ENCODE data around the gene CASTOR2.
"Not testable (repeated sequence)": the region's sequence is repeated elsewhere in the genome, so short reads cannot be mapped to it uniquely, and the experiment has no call there.

CASTOR2 gene

GRCh38 chr7:74975959-74976358, 11.5 kb downstream of the CASTOR2 start:
- H2AK5ac ChIP-seq (ENCODE audit: low read depth, low read length); H3K4me2 ChIP-seq (ENCODE audit: insufficient read depth, low read length, poor library complexity, severe bottlenecking); H4K8ac ChIP-seq (ENCODE audit: low read depth, low read length); H2BK12ac ChIP-seq (ENCODE audit: low read length); H3K14ac ChIP-seq (ENCODE audit: low read length); H3K4ac ChIP-seq (ENCODE audit: low read length); H3K4me3 ChIP-seq (ENCODE audit: low read length in 2 of 2); DNase-seq (ENCODE audit: low spot score); H2BK120ac ChIP-seq (ENCODE audit: low read depth, low read length); H2BK15ac ChIP-seq (ENCODE audit: low read length); H3K36me3 ChIP-seq (replicated peaks in 1 of 2; ENCODE audit: control insufficient read depth in 2 of 2, insufficient read depth in 2 of 2, low read length in 2 of 2); H3K27me3 ChIP-seq (ENCODE audit: control insufficient read depth in 3 of 3, insufficient read depth in 3 of 3, low read depth in 1 of 3, low read length in 3 of 3); H4K91ac ChIP-seq (ENCODE audit: low read depth, low read length, poor library complexity); H3K27ac ChIP-seq (replicated peaks; ENCODE audit: low read length); H3K23ac ChIP-seq (ENCODE audit: low read depth, low read length, poor library complexity); H2BK5ac ChIP-seq (ENCODE audit: low read length); H3K9me3 ChIP-seq (replicated peaks in 1 of 2; ENCODE audit: control insufficient read depth in 2 of 2, insufficient read depth in 1 of 2, low read depth in 1 of 2, low read length in 2 of 2); H3K18ac ChIP-seq (ENCODE audit: low read length); H3K4me1 ChIP-seq (ENCODE audit: control insufficient read depth in 2 of 2, insufficient read depth in 1 of 2, low read depth in 1 of 2, low read length in 2 of 2); H3K79me1 ChIP-seq (ENCODE audit: low read depth, low read length); H3K9ac ChIP-seq (ENCODE audit: low read depth, low read length, poor library complexity); H2AFZ ChIP-seq (ENCODE audit: low read length): not testable (repeated sequence)
- WGBS, 2 donors (ENCODE audit: extremely low coverage in 2 of 2, insufficient read length in 2 of 2, insufficient replicate concordance in 1 of 2) = no CpG with 5 or more reads among the region's 7 CpGs

- H2BK5ac ChIP-seq (ENCODE audit: low read length); H3K4me1 ChIP-seq (ENCODE audit: control insufficient read depth in 2 of 2, insufficient read depth in 1 of 2, low read depth in 1 of 2, low read length in 2 of 2); H3K9ac ChIP-seq (ENCODE audit: low read depth, low read length, poor library complexity); H3K27ac ChIP-seq (replicated peaks; ENCODE audit: low read length); H3K27me3 ChIP-seq (ENCODE audit: control insufficient read depth in 3 of 3, insufficient read depth in 3 of 3, low read depth in 1 of 3, low read length in 3 of 3); H3K9me3 ChIP-seq (replicated peaks in 1 of 2; ENCODE audit: control insufficient read depth in 2 of 2, insufficient read depth in 1 of 2, low read depth in 1 of 2, low read length in 2 of 2); H3K79me1 ChIP-seq (ENCODE audit: low read depth, low read length); H3K18ac ChIP-seq (ENCODE audit: low read length); H3K36me3 ChIP-seq (replicated peaks in 1 of 2; ENCODE audit: control insufficient read depth in 2 of 2, insufficient read depth in 2 of 2, low read length in 2 of 2); H3K4ac ChIP-seq (ENCODE audit: low read length); H2BK12ac ChIP-seq (ENCODE audit: low read length); H2AFZ ChIP-seq (ENCODE audit: low read length); H2BK15ac ChIP-seq (ENCODE audit: low read length); H4K91ac ChIP-seq (ENCODE audit: low read depth, low read length, poor library complexity); H2AK5ac ChIP-seq (ENCODE audit: low read depth, low read length); H3K4me2 ChIP-seq (ENCODE audit: insufficient read depth, low read length, poor library complexity, severe bottlenecking); H3K14ac ChIP-seq (ENCODE audit: low read length); H4K8ac ChIP-seq (ENCODE audit: low read depth, low read length); H3K23ac ChIP-seq (ENCODE audit: low read depth, low read length, poor library complexity); DNase-seq (ENCODE audit: low spot score); H2BK120ac ChIP-seq (ENCODE audit: low read depth, low read length); H3K4me3 ChIP-seq (ENCODE audit: low read length in 2 of 2): not testable (repeated sequence)
- WGBS, 2 donors (ENCODE audit: extremely low coverage in 2 of 2, insufficient read length in 2 of 2, insufficient replicate concordance in 1 of 2) = no CpG with 5 or more reads among the region's 9 CpGs
These were observed 13.0 kb downstream of the CASTOR2 start for GRCh38 chr7:74977523-74977922.

GRCh38 chr7:74988436-74988835, 23.9 kb downstream of the CASTOR2 start:
- H3K27ac ChIP-seq (replicated peaks; ENCODE audit: low read length); H2BK15ac ChIP-seq (ENCODE audit: low read length); H3K4me3 ChIP-seq (ENCODE audit: low read length in 2 of 2); H3K4me2 ChIP-seq (ENCODE audit: insufficient read depth, low read length, poor library complexity, severe bottlenecking); H3K14ac ChIP-seq (ENCODE audit: low read length); H3K23ac ChIP-seq (ENCODE audit: low read depth, low read length, poor library complexity); H3K79me1 ChIP-seq (ENCODE audit: low read depth, low read length); H2BK12ac ChIP-seq (ENCODE audit: low read length); H3K9ac ChIP-seq (ENCODE audit: low read depth, low read length, poor library complexity); H3K9me3 ChIP-seq (replicated peaks in 1 of 2; ENCODE audit: control insufficient read depth in 2 of 2, insufficient read depth in 1 of 2, low read depth in 1 of 2, low read length in 2 of 2); H3K27me3 ChIP-seq (ENCODE audit: control insufficient read depth in 3 of 3, insufficient read depth in 3 of 3, low read depth in 1 of 3, low read length in 3 of 3); H3K4ac ChIP-seq (ENCODE audit: low read length); H2BK5ac ChIP-seq (ENCODE audit: low read length); H2AFZ ChIP-seq (ENCODE audit: low read length); H3K36me3 ChIP-seq (replicated peaks in 1 of 2; ENCODE audit: control insufficient read depth in 2 of 2, insufficient read depth in 2 of 2, low read length in 2 of 2); H2BK120ac ChIP-seq (ENCODE audit: low read depth, low read length); H4K91ac ChIP-seq (ENCODE audit: low read depth, low read length, poor library complexity); H3K18ac ChIP-seq (ENCODE audit: low read length); H3K4me1 ChIP-seq (ENCODE audit: control insufficient read depth in 2 of 2, insufficient read depth in 1 of 2, low read depth in 1 of 2, low read length in 2 of 2); DNase-seq (ENCODE audit: low spot score); H2AK5ac ChIP-seq (ENCODE audit: low read depth, low read length); H4K8ac ChIP-seq (ENCODE audit: low read depth, low read length): not testable (repeated sequence)
- no CpG with 5 or more reads among the region's 9 CpGs for WGBS, 2 donors (ENCODE audit: extremely low coverage in 2 of 2, insufficient read length in 2 of 2, insufficient replicate concordance in 1 of 2)

GRCh38 chr7:74993121-74993520, 28.6 kb downstream of the CASTOR2 start:
- Histone ChIP-seq H3K79me1 (ENCODE audit: low read depth, low read length) (peaks cover 5% of the 10 kb centered on the region), H4K8ac (ENCODE audit: low read depth, low read length) (no peak overlapping the region), H2BK15ac (ENCODE audit: low read length) (no peak overlapping the region), H3K18ac (ENCODE audit: low read length) (no peak overlapping the region), H2AK5ac (ENCODE audit: low read depth, low read length) (no peak overlapping the region), H4K91ac (ENCODE audit: low read depth, low read length, poor library complexity) (no peak overlapping the region), H3K4me2 (ENCODE audit: insufficient read depth, low read length, poor library complexity, severe bottlenecking) (no peak overlapping the region), H2BK5ac (ENCODE audit: low read length) (no peak overlapping the region), H3K36me3 (replicated peaks in 1 of 2; ENCODE audit: control insufficient read depth in 2 of 2, insufficient read depth in 2 of 2, low read length in 2 of 2) (no peaks in the 10 kb centered on the region), H3K4me3 (ENCODE audit: low read length in 2 of 2) (no peak overlapping the region), H3K4ac (ENCODE audit: low read length) (no peak overlapping the region), H3K27me3 (ENCODE audit: control insufficient read depth in 3 of 3, insufficient read depth in 3 of 3, low read depth in 1 of 3, low read length in 3 of 3) (no peaks in the 10 kb centered on the region), H3K27ac (replicated peaks; ENCODE audit: low read length) (no peak overlapping the region), H2BK120ac (ENCODE audit: low read depth, low read length) (no peak overlapping the region), H3K9ac (ENCODE audit: low read depth, low read length, poor library complexity) (no peak overlapping the region), H3K23ac (ENCODE audit: low read depth, low read length, poor library complexity) (no peak overlapping the region), H3K4me1 (ENCODE audit: control insufficient read depth in 2 of 2, insufficient read depth in 1 of 2, low read depth in 1 of 2, low read length in 2 of 2) (peaks cover 6 to 9% of the 10 kb centered on the region in 2 donors), H3K14ac (ENCODE audit: low read length) (no peak overlapping the region), H2BK12ac (ENCODE audit: low read length) (no peak overlapping the region), H2AFZ (ENCODE audit: low read length) (no peak overlapping the region), H3K9me3 (replicated peaks in 1 of 2; ENCODE audit: control insufficient read depth in 2 of 2, insufficient read depth in 1 of 2, low read depth in 1 of 2, low read length in 2 of 2) (no peaks in the 10 kb centered on the region)
- no CpG with 5 or more reads among the region's 4 CpGs for WGBS, 2 donors (ENCODE audit: extremely low coverage in 2 of 2, insufficient read length in 2 of 2, insufficient replicate concordance in 1 of 2)
- DNase-seq (ENCODE audit: low spot score) = no peak

All from neuronal stem cell (in vitro differentiated cells).